Measurements from ENCODE around the gene SF1.

DNA sequence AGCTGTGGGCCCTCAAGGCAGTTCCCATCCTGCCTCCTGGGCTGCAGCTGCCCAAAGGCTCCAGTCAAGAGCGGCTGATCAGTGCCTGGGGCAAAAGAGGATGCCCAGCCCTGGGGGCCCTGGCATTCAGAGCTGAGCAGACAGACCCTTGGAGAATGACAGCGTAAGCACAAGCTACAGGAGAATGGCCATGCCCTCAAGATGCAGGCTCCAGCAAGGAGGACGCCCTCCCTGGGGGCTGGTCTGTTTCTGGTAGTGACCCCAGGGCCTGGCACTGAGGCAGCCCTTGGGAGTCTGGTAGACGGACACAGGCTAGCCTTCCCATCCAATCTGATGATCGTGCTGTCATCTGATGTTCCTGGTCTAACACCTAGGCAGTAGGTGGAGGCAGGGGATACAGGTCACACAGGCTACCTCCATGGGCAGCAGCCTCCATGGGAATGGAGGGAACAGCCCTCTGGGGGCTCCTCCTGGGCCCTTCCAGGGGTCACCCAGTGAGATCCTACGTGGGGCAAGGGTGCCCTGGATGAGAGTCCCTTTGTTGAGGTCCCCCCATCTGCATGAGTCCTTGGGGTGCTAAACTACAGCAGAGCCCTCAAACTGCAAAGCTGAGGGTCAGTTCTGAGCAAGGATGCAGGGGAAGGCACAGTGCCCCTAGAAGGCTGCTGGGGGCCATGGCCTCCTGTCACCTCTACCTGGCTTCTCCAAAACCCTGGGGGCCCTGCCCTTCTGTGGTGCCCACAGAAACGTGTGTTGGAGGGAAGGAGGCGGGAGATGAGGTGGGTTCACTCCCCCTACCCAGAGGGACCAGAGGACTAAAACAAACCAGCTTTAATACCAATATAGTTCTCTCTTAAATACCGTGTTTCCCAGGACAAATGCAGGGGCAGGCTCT is 10.2 kb upstream of the SF1 start:
- TF ChIP-seq EZH2 (IDR thresholded peaks at IDR 0.05; ENCODE audit: borderline replicate concordance, low read length) = no peak
- TF ChIP-seq, protein P1, sequence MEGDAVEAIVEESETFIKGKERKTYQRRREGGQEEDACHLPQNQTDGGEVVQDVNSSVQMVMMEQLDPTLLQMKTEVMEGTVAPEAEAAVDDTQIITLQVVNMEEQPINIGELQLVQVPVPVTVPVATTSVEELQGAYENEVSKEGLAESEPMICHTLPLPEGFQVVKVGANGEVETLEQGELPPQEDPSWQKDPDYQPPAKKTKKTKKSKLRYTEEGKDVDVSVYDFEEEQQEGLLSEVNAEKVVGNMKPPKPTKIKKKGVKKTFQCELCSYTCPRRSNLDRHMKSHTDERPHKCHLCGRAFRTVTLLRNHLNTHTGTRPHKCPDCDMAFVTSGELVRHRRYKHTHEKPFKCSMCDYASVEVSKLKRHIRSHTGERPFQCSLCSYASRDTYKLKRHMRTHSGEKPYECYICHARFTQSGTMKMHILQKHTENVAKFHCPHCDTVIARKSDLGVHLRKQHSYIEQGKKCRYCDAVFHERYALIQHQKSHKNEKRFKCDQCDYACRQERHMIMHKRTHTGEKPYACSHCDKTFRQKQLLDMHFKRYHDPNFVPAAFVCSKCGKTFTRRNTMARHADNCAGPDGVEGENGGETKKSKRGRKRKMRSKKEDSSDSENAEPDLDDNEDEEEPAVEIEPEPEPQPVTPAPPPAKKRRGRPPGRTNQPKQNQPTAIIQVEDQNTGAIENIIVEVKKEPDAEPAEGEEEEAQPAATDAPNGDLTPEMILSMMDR (conservative IDR thresholded peaks at IDR 0.05 in 1 of 2, IDR thresholded peaks at IDR 0.05 in 1 of 2; ENCODE audit: extremely low read depth in 1 of 2, insufficient read depth in 1 of 2, low read depth in 1 of 2, low read length in 2 of 2) = no peak

Data from mammary epithelial cell (primary cell).